ENCODE data around the gene PPP2R3B.
"Not testable (repeated sequence)": the region's sequence is repeated elsewhere in the genome, so short reads cannot be mapped to it uniquely, and the experiment has no call there.

Gene PPP2R3B
- total RNA-seq, result 1.5 to 11.6 (median 4.3) reads per million in 17 experiments

- peak; percentile 99 to 100 (median 100) for DNase-seq
Observed at GRCh38 chrX:386768-387575, at the start of gene PPP2R3B. PPP2R3B (minus strand) TSS chrX:386907; CDS start chrX:386691, 216 bp downstream.

- DNase-seq, result no peak
Observed at GRCh38 chrX:435536-436122, 48.9 kb upstream of the PPP2R3B start.

GRCh38 chrX:434946-435345, 48.2 kb upstream of the PPP2R3B start:
- no peak for DNase-seq

- no peak for DNase-seq
Observed at GRCh38 chrX:433771-434170, 47.1 kb upstream of the PPP2R3B start.

GRCh38 chrX:432666-433065, 46.0 kb upstream of the PPP2R3B start:
- DNase-seq, result not testable (repeated sequence)

- DNase-seq, result no peak
Observed at GRCh38 chrX:431492-432111, 44.9 kb upstream of the PPP2R3B start.

- DNase-seq, result no peak
Observed at GRCh38 chrX:431056-431455, 44.3 kb upstream of the PPP2R3B start.

GRCh38 chrX:429266-429825, 42.6 kb upstream of the PPP2R3B start:
- no peak for DNase-seq

- peak in 2 of 4 experiments; percentile 4 to 6 for DNase-seq
Observed at GRCh38 chrX:427812-428725, 41.4 kb upstream of the PPP2R3B start.

GRCh38 chrX:426881-427280, 40.2 kb upstream of the PPP2R3B start:
- no peak for DNase-seq

GRCh38 chrX:425056-425455, 38.3 kb upstream of the PPP2R3B start:
- no peak for DNase-seq

- no peak for DNase-seq
Observed at GRCh38 chrX:421646-422391, 35.1 kb upstream of the PPP2R3B start.

GRCh38 chrX:420496-421223, 34.0 kb upstream of the PPP2R3B start:
- DNase-seq, result no peak

- DNase-seq, result no peak
Observed at GRCh38 chrX:418927-419729, 32.4 kb upstream of the PPP2R3B start.

- not testable (repeated sequence) for DNase-seq
Observed at GRCh38 chrX:415498-415897, 28.8 kb upstream of the PPP2R3B start.

- DNase-seq, result no peak
Observed at GRCh38 chrX:413322-414201, 26.9 kb upstream of the PPP2R3B start.

GRCh38 chrX:410296-410695, 23.6 kb upstream of the PPP2R3B start:
- DNase-seq, result no peak

GRCh38 chrX:405149-405548, 18.4 kb upstream of the PPP2R3B start:
- DNase-seq, result no peak

GRCh38 chrX:404656-405055, 17.9 kb upstream of the PPP2R3B start:
- DNase-seq, result no peak

Measured in suppressor macrophage (primary cell).